Measurements from ENCODE around the gene LRPAP1. TPM values are rescaled to one million over a fixed set of nuclear protein-coding genes. Genes with fewer than 3 reads are reported as not detected.

LRPAP1 gene
- total RNA-seq, 1 experiment from 2014 or later: 110 TPM

- intact Hi-C loops (cut with micrococcal nuclease; ENCODE audit: unreplicated experiment): no loop called here
- TF ChIP-seq POLR2AphosphoS5 (IDR thresholded peaks at IDR 0.05; ENCODE audit: low read depth, low read length) (no peak), SIN3A (IDR thresholded peaks at IDR 0.05; ENCODE audit: borderline replicate concordance, insufficient read depth, low read depth, low read length) (no peak), CTCF (IDR thresholded peaks at IDR 0.05) (no peak), REST (IDR thresholded peaks at IDR 0.05; ENCODE audit: insufficient read depth in 1 of 2, low read depth in 2 of 2, low read length in 1 of 2) (no peak), TCF7L2 (IDR thresholded peaks at IDR 0.05; ENCODE audit: low read depth, low read length) (no peak)
- Histone ChIP-seq H3K27me3 (ENCODE audit: control insufficient read depth, insufficient read depth, low read length) (no peaks in the 10 kb centered on the region), H3K4me1 (ENCODE audit: control insufficient read depth, insufficient read depth, low read length) (no peaks in the 10 kb centered on the region), H3K36me3 (ENCODE audit: control insufficient read depth, insufficient read depth, low read length) (no peaks in the 10 kb centered on the region), H3K27ac (ENCODE audit: low read length) (no peak overlapping the region), H3K9me3 (ENCODE audit: control insufficient read depth, insufficient read depth, low read depth, low read length) (no peaks in the 10 kb centered on the region), H3K4me3 (ENCODE audit: low read depth in 2 of 2, low read length in 2 of 2) (no peak overlapping the region)
- DNase-seq (ENCODE audit: low read depth, low spot score): no peak
- ATAC-seq: no peak; the same call in 1 of the 2 replicates
- in situ Hi-C loops (cut with HindIII; ENCODE audit: low pct_unique_long_range_greater_than_20kb, low sequenced_read_pairs): no loop called here
- BruUV-seq (replicated peaks): no TSS peak
- ChIA-PET CTCF (no interaction called here), POLR2A (no interaction called here)
Observed at GRCh38 chr4:3497523-3498389, 34.5 kb downstream of the LRPAP1 start.

- ATAC-seq: no peak
- in situ Hi-C loops (cut with HindIII; ENCODE audit: low pct_unique_long_range_greater_than_20kb, low sequenced_read_pairs): no loop called here
- CTCF ChIA-PET: no interaction called here
Observed at GRCh38 chr4:3497095-3497494, 35.1 kb downstream of the LRPAP1 start.

GRCh38 chr4:3496021-3496420 lies 36.2 kb downstream of the LRPAP1 start:
- no peaks in the 10 kb centered on the region for H3K9me3 ChIP-seq (ENCODE audit: control insufficient read depth, insufficient read depth, low read depth, low read length)
- TF ChIP-seq REST (IDR thresholded peaks at IDR 0.05; ENCODE audit: insufficient read depth in 1 of 2, low read depth in 2 of 2, low read length in 1 of 2) (no peak), CTCF (IDR thresholded peaks at IDR 0.05) (no peak), TCF7L2 (IDR thresholded peaks at IDR 0.05; ENCODE audit: low read depth, low read length) (no peak), POLR2AphosphoS5 (IDR thresholded peaks at IDR 0.05; ENCODE audit: low read depth, low read length) (no peak), SIN3A (IDR thresholded peaks at IDR 0.05; ENCODE audit: borderline replicate concordance, insufficient read depth, low read depth, low read length) (no peak)
- no peak overlapping the region for H3K4me3 ChIP-seq (ENCODE audit: low read depth in 2 of 2, low read length in 2 of 2)
- ChIA-PET POLR2A (no interaction called here), CTCF (interaction anchor here (0.8 kb wide), 1 partner anchor 1478 kb away, joined by 3 read pairs; no protein-coding TSS in a partner anchor)
- H3K27me3 ChIP-seq (ENCODE audit: control insufficient read depth, insufficient read depth, low read length): no peaks in the 10 kb centered on the region
- H3K27ac ChIP-seq (ENCODE audit: low read length): no peak overlapping the region
- DNase-seq (ENCODE audit: low read depth, low spot score) (no peak), ATAC-seq (no peak)
- no peaks in the 10 kb centered on the region for H3K36me3 ChIP-seq (ENCODE audit: control insufficient read depth, insufficient read depth, low read length)
- intact Hi-C loops (cut with micrococcal nuclease; ENCODE audit: unreplicated experiment): no loop called here
- BruUV-seq (replicated peaks): no TSS peak
- in situ Hi-C loops (cut with HindIII; ENCODE audit: low pct_unique_long_range_greater_than_20kb, low sequenced_read_pairs): no loop called here
- no peaks in the 10 kb centered on the region for H3K4me1 ChIP-seq (ENCODE audit: control insufficient read depth, insufficient read depth, low read length)

More at GRCh38 chr4:3497095-3497494, 35.1 kb downstream of the LRPAP1 start:
- intact Hi-C loops (cut with micrococcal nuclease; ENCODE audit: unreplicated experiment): no loop called here
- no TSS peak for BruUV-seq (replicated peaks)
- DNase-seq (ENCODE audit: low read depth, low spot score): no peak
- H3K27ac ChIP-seq (ENCODE audit: low read length): no peak overlapping the region
- TF ChIP-seq POLR2AphosphoS5 (IDR thresholded peaks at IDR 0.05; ENCODE audit: low read depth, low read length): no peak
- no peak overlapping the region for H3K4me3 ChIP-seq (ENCODE audit: low read depth in 2 of 2, low read length in 2 of 2)
- H3K4me1 ChIP-seq (ENCODE audit: control insufficient read depth, insufficient read depth, low read length): no peaks in the 10 kb centered on the region
- H3K9me3 ChIP-seq (ENCODE audit: control insufficient read depth, insufficient read depth, low read depth, low read length): no peaks in the 10 kb centered on the region
- H3K36me3 ChIP-seq (ENCODE audit: control insufficient read depth, insufficient read depth, low read length): no peaks in the 10 kb centered on the region
- POLR2A ChIA-PET: no interaction called here
- H3K27me3 ChIP-seq (ENCODE audit: control insufficient read depth, insufficient read depth, low read length): no peaks in the 10 kb centered on the region

Measured in Panc1 (cell line).